GM10847 (cell line): Measurements from ENCODE around the gene DDRGK1.

Experiments used
- POLR2A ChIP-seq: IDR thresholded peaks from 2 replicates; pipeline ENCODE4 v1.6.1; 2011; ENCODE audit not compliant: insufficient read length; ENCODE audit errors: extremely low read depth

Gene DDRGK1

DNA sequence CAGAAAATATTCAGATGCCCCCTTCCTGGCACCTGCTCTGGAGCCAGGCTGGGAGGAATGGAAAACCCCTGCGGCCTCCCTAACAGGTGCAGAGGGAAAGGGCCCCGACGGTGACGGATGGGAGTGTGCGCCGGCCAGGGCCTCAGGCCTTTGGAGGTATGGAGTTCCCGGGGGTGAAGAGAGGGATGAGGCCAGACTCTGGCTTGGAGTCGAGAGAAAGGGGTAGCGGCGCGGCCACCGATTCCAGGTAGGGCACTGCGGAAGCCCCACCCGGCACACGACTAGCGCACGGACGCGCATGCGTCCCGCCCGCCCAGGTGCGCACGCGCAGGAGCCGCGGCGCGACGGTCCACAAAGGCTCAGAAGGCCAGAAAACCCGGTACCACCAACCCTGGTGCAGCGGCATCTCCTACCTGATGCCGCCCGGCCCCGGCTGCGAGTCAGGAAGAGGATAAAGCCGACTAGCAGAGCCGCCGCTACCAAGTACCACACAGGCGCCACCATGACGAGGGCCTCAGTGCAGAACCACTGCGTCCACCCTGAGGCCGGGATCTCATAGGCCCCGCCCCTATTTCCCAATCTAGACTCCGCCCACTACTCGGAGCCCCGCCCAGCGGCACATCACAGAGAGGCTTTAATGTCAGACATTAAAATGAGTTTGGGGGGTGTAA is at the start of gene DDRGK1:
TSS of gene DDRGK1 (minus strand) at position 559 of the 671 bp plus-strand sequence. CDS start at position 504, 55 bp downstream.
- TF ChIP-seq POLR2A, result peak; percentile 74

DNA sequence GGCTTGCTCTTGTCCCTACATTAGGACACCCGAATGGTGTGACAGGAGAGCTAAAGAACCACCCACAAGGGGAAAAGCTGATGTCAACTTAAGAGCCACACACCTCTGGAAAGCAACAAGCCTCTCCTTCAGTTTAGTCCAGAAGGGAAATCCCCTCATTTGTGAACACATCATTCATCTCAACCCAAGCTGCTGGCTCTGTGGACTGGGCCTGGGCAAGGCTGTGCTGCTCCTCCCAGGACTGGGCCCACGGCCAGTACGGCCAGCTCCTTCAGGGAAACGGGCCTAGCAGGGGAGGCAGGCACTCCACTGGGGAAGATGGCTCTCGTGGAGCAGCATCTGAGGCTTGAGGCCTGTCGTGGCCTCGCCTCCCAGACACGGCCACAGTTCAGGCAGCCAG is 47.3 kb upstream of the DDRGK1 start:
- TF ChIP-seq POLR2A, result no peak

DNA sequence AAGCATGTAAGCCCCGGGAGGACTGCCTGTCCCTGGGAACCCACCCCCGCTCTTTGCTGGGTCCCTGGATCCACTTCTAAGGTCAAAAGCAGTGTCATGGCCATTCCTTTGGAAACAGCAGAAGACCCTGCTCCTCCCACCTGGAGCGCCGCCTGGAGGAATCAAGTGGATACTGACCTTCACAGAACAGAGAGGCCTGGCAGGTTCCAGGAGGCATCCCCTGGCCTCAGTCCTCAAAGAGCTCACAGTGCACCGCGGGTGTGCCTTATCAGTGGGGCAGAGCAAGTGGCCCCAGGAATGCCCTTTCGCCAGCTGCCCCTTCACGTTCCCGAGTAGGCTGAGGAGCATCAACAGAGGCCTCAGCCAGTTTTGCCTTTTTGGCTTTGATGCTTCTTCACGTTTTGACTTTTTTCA is 45.6 kb upstream of the DDRGK1 start:
- no peak for TF ChIP-seq POLR2A

DNA sequence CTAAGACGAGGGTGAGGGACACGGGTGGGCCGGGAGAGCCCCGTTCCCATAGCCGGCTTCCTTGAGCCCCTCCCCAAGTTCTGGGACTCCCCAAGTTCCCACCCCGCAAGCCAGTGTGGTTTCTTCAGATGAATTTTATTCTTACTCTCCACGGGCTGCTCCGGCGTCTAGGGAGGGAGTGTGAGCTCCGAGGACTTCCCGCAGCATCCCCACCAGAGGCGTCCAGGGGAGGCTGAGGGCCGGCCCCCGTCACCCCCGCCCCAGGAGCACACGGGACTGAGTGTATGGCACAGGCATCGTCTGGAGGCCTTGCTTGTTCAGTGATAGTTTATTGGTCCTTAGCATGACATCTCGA is 44.5 kb upstream of the DDRGK1 start:
- no peak for TF ChIP-seq POLR2A

DNA sequence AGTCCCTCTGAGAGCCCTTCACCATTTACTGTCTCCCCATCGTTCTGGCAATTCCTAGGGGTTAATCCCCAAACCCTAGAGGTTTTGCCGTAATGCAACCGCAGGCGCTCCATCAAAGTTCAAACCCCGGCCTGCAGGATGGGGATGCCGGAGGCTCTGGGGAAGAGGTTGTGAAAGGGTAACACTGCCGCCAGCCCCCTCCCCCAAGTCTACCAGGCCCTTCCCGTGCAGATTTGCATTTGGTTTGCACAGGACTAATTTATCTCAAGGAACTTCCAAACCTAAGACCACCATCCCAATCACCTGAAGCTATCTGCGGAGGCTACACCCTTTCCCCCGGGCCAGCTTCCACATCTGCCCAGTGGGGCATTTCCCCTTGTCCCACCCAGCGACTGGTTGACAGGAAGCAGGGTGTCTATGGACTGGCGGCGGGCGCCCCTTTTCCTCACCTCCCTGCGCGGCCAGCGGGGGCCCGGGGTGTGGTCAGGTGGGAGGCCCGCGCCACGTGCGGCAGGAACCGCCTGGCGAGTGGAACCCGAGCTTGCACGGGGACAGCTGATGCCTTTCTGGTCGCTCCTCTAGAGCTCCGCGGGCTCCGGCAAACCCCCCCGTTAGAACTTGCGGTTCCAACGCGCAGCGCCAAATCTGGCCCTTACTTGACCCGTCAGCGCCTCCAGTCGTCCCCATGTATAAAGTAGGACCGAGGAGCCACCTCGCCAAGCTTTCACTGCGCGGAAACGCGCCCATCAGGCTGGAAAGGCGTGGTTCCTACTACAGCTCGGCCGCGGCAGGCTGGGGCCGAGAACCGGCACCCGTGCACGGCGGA is 43.9 kb upstream of the DDRGK1 start:
- TF ChIP-seq POLR2A, result no peak

DNA sequence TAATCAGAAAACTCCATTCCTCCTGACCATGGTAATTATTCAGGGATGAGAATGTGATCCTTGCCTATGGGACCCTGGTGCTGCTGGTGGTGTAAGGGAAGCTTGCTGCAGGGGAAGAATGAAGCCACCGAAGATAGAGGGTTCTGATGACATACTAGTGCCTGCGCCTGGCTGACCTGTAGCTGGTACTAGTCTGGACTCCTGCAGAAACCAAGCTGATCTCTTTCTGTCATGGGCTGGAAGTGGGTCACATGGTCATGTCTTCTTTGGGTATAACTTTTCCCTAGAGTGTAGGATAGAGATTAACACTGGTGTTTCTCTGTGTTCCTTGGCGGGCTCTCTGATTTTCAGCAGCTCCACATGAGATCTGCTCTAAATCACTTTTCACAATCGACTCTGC is 43.2 kb upstream of the DDRGK1 start:
- no peak for TF ChIP-seq POLR2A

DNA sequence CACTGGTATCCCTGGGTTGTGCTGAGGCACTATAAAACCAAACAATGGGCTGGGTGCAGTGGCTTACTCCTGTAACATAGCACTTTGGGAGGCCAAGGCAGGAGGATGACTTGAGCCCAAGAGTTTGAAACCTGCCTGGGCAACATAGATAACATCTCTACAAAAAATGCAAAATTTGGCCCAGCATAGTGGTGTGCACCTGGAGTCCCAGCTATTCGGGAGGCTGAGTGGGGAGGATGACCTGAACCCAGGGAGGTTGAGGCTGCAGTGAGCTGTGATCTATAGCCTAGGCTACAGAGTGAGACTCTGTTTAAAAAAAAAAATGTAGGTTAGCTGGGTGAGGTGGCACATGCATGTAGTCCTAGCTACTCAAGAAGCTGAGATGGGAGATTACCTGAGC is 42.2 kb upstream of the DDRGK1 start:
- no peak for TF ChIP-seq POLR2A

DNA sequence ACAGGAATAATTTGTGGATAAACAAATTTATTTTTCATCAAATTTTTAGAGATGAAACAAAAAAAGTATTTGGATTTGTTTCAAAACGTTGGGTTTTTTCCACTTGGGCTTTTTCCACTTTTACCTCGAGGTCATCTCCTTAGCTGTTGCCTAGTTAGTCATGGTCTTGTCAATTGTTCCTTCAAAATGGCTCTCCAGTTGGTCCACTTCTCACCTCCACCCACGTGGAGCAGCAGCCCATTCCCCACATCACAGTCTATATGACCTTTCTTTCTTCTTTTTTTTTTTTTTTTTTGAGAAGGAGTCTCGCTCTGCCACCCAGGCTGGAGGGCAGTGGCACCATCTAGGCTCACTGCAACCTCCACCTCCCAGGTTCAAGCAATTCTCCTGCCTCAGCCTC is 41.2 kb upstream of the DDRGK1 start:
- TF ChIP-seq POLR2A, result no peak

DNA sequence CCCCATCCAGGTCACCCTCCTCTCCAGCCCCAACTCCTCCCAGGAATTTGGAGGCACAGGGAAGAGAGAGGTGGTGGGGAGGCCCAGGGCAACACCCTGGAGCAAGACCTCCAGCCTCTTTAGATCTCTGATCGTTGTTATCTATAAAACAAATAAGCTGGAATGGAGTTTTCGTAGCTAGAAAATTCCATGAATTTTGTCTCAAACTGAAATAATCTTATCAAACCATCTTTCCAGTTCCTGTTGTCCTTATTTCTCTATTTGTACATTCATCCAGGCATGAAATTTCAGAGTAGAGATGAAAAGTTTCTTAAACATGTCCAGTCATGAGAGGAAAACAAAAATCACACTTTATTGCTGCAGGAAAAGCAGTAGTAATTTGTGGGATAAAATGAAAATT is 40.7 kb upstream of the DDRGK1 start:
- no peak for TF ChIP-seq POLR2A

DNA sequence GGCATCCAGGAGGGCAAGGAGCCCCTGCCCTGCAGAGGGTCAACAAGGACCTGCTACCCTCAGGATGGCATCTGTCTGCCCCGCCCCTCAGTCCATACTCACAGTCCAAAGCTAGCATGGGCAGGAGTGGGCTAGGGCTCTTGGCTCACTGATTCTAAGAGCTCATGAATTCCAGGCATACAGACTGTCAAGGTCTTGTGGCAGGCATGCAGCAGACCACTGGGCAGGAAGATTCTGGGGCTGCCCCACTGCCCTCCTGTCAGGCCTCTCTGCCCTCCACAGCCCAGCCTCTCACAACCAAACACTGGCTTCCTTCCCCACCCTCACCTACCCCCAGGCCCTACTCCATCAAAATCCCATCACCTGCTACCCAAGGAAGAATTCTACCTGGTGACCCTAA is 40.1 kb upstream of the DDRGK1 start:
- TF ChIP-seq POLR2A, result no peak

DNA sequence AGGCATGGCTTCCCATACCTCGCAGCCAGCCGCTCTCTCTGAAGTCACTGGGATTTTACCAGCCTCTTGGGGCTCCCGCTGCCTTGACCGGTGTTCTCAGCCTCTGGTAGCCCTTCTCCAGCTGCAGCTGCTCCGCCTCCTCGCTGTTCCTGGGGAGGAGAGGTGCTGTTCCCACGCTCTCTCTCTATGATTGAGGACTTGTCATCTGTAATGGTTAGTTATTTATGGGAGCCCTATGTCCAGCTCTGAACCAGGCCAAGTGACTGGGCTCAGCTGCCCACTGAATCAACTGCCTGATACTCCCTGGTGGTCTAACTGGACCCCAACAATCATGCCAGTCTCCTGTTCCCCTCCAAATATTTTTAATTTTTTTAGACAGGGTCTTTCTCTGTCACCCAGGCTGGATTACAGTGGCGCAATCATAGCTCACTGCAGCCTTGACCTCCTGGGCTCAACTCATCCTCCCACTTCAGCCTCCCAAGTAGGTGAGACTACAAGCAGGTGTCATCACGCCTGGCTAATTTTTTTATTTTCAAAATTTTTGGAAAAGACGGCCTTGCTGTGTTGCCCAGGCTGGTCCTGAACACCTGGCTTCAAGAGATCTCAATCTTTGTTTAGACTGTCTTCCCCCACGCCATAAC is 39.4 kb upstream of the DDRGK1 start:
- TF ChIP-seq POLR2A, result no peak

DNA sequence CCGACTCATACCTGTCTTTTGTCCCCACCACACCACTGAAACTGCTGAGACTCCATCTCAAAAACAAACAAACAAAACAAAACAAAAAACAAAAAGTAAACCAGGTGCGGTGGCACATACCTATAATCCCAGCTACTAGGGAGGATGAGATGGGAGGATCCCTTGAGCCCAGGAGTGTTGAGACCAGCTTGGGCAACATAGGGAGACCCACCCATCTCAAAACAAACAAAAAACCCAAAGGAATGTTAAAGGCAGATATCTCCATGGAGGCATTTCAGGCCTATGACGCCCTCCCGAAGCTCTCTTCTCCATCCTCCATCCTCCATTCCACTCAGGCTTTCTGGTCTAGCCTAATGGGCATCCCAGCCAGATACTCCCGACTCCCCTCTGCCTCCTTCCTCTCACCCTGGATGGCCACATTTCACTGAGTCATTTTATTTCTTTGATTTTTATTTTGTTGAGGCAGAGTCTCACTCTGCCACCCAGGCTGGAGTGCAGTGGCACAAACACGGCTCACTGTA is 37.8 kb upstream of the DDRGK1 start:
- TF ChIP-seq POLR2A, result no peak

DNA sequence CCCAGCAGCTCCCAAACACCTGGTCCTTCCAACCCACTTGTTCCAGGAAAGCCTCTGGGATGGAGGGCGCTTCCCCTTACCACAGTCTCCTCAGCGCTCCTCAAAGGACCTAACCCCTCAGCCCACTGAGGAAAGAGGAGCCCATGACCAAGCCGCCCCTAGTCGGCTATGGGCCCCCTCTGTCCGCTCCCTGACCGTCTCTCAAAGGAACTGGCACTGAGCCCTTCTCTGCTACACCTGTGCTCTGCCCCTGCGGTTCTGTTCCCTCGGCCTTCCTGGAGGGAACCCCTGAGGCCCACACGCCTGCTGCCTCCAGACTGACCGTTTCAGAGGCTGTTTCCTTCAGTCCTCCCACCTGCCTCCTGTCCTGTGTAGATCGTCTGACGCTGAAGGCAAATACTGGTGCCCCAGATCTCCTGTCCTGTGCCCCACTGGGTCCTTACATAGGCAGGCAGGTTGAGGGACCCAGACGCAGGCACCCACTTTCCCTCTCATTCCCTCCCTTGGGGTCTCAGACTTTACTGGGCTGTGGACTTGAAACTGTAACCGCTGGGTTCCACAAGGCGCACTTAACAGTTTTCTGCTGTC is 36.4 kb upstream of the DDRGK1 start:
- no peak for TF ChIP-seq POLR2A

DNA sequence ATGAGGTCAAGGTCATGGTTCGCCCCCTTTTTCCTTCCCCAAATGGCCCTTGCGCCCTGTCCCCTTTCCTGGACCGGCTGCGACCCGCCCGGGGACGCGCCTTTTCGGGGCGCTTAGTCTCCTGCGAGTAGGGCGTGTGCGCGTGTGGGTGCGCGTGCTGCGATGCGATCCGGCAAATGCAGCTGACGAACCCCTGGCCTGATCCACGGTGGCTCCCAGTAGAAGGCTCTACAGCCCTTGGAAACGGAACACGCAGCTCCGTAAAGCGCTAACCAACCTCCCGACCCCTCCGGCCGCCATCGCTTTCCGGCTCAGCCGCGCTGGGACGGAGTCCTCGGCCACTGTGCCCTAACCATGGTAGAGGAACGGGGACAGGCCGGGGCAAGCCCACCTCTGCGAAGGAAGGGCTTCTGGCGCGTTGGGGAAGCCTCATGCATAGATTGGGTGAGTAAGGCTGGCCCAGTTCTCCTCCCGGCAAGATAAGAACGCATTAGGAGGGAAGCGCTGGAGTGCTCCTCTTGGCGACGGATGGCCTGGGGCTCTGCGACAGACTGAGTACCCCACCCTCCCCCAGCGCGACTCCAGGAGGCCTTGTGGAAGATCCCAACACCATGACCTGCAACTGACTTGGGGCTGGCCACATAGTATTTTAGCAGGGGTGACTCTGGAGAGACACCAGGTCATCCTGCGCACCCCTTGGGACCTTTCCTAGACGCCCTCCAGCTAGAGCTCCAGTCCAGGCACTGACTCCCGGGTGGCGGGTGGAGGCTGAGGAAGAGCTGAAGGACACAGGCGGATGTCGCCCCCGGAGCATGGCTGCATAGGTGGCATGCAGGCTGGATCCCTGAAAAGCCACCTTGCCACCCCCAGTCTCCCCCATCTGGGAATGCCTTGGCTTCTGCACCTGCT is 35.6 kb upstream of the DDRGK1 start:
- no peak for TF ChIP-seq POLR2A
